ENCODE data around the gene CRYGC. TPM values are rescaled to one million over a fixed set of nuclear protein-coding genes. Genes with fewer than 3 reads are reported as not detected.
"Not testable (repeated sequence)": the region's sequence is repeated elsewhere in the genome, so short reads cannot be mapped to it uniquely, and the experiment has no call there.

The CRYGC gene
- total and polyA plus RNA-seq, 4 donors: not detected

GRCh38 chr2:208103616-208104015 is 26.0 kb downstream of the CRYGC start:
- no peak for TF ChIP-seq CTCF (IDR thresholded peaks at IDR 0.05; ENCODE audit: control extremely low read depth, extremely low read depth)
- H3K36me3 ChIP-seq (ENCODE audit: control insufficient read depth in 4 of 4, insufficient read depth in 4 of 4, low read length in 4 of 4): no peaks in the 10 kb centered on the region
- DNase-seq (no peak), ATAC-seq (ENCODE audit: insufficient read depth, low FRiP score) (no peak)
- no peak overlapping the region for H3K9ac ChIP-seq (ENCODE audit: insufficient read depth in 1 of 2, low read length in 2 of 2)
- H3K4me1 ChIP-seq (ENCODE audit: control insufficient read depth in 5 of 5, insufficient read depth in 5 of 5, low read length in 5 of 5): no peaks in the 10 kb centered on the region
- H3K4me3 ChIP-seq: no peak overlapping the region
- H3K27ac ChIP-seq (ENCODE audit: low read depth in 1 of 2, low read length in 1 of 2): no peak overlapping the region
- WGBS, 2 donors: 80 to 85% methylated on average over 3 of the region's 3 CpGs
- H3K9me3 ChIP-seq (ENCODE audit: control insufficient read depth in 4 of 4, insufficient read depth in 3 of 4, low read length in 3 of 4): no peaks in the 10 kb centered on the region
- no peaks in the 10 kb centered on the region for H3K27me3 ChIP-seq (ENCODE audit: control insufficient read depth in 3 of 3, insufficient read depth in 3 of 3, low read length in 2 of 3)

DNA sequence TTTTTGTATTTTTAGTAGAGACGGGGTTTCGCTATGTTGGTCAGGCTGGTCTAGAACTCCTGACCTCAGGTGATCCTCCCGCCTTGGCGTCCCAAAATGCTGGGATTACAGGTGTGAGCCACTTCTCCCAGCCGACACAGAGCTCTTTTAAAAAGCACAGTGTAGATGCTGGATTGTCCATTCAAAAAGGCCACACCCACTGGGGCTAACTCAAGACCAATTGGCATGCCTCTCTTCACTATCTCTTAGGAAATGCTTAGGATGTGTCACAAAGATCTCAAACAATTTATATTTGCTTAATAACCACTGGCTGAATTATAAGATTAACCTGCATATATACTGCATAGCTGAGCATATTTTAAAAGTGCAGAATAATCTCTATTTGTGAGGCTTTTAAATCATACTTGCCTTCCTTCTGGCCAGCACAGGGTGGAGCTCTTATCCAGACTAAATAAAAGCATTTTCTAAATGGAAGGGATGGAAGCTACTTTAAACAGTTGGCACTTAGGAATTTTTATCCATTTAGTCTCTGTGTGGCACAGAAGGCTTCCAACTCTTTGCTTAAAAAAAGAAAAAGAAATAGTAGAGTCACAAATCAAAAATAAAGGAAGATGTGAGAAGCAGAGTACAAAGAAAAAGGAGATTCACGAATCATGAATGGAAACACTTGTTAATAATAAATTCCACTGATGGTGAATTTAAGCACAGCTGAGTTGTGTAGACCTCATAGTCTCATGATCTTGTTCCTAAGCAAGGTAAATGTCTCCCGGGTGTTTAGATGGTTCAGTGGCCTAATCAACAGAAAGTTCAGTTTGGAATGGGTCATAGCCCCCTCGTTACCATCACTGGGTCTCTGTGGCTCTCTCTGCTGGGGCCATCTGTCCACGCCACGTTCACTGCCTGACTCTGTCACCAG is 27.7 kb downstream of the CRYGC start:
- ATAC-seq (ENCODE audit: insufficient read depth, low FRiP score): no peak

GRCh38 chr2:208099682-208100470 is 29.8 kb downstream of the CRYGC start:
- no peak for DNase-seq
- Histone ChIP-seq H3K27ac (ENCODE audit: low read depth in 1 of 2, low read length in 1 of 2) (no peak overlapping the region), H3K4me3 (no peak overlapping the region), H3K9me3 (ENCODE audit: control insufficient read depth in 4 of 4, insufficient read depth in 3 of 4, low read length in 3 of 4) (no peaks in the 10 kb centered on the region), H3K4me1 (ENCODE audit: control insufficient read depth in 5 of 5, insufficient read depth in 5 of 5, low read length in 5 of 5) (peaks cover 0 to 4% (median 0%) of the 10 kb centered on the region in 5 donors), H3K9ac (ENCODE audit: insufficient read depth in 1 of 2, low read length in 2 of 2) (no peak overlapping the region), H3K36me3 (ENCODE audit: control insufficient read depth in 4 of 4, insufficient read depth in 4 of 4, low read length in 4 of 4) (no peaks in the 10 kb centered on the region), H3K27me3 (ENCODE audit: control insufficient read depth in 3 of 3, insufficient read depth in 3 of 3, low read length in 2 of 3) (no peaks in the 10 kb centered on the region)
- WGBS, 2 donors: 66 to 67% methylated on average over 13 of the region's 13 CpGs
- no peak for TF ChIP-seq CTCF (IDR thresholded peaks at IDR 0.05; ENCODE audit: control extremely low read depth, extremely low read depth)
- ATAC-seq (ENCODE audit: insufficient read depth, low FRiP score): no peak

More for the DNA sequence above, 27.7 kb downstream of the CRYGC start:
- Histone ChIP-seq H3K36me3 (ENCODE audit: control insufficient read depth in 4 of 4, insufficient read depth in 4 of 4, low read length in 4 of 4) (no peaks in the 10 kb centered on the region), H3K27me3 (ENCODE audit: control insufficient read depth in 3 of 3, insufficient read depth in 3 of 3, low read length in 2 of 3) (no peaks in the 10 kb centered on the region), H3K4me3 (no peak overlapping the region), H3K4me1 (ENCODE audit: control insufficient read depth in 5 of 5, insufficient read depth in 5 of 5, low read length in 5 of 5) (peaks cover 0 to 3% (median 0%) of the 10 kb centered on the region in 5 donors), H3K27ac (ENCODE audit: low read depth in 1 of 2, low read length in 1 of 2) (no peak overlapping the region), H3K9me3 (ENCODE audit: control insufficient read depth in 4 of 4, insufficient read depth in 3 of 4, low read length in 3 of 4) (no peaks in the 10 kb centered on the region), H3K9ac (ENCODE audit: insufficient read depth in 1 of 2, low read length in 2 of 2) (no peak overlapping the region)
- TF ChIP-seq CTCF (IDR thresholded peaks at IDR 0.05; ENCODE audit: control extremely low read depth, extremely low read depth): no peak
- peak in 2 of 3 donors; percentile 29 to 43 for DNase-seq
- WGBS, 2 donors: 44 to 49% methylated on average over 10 of the region's 10 CpGs

DNA sequence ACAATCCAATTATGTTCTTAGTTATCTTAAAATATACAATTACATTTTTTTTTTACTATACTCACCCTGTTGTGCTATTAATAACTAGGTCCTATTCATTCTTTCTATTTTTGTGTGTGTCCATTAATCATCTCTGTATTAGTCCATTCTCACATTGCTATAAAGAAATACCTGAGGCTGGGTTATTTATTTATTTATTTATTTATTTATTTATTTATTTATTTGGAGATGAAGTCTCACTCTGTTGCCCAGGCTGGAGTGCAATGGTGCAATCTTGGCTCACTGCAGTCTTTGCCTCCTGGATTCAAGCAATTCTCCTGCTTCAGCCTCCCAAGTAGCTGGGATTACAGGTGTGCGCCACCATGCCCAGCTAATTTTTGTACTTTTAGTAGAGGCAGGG is 30.9 kb downstream of the CRYGC start:
- H3K9me3 ChIP-seq (ENCODE audit: control insufficient read depth in 4 of 4, insufficient read depth in 3 of 4, low read length in 3 of 4); DNase-seq; H3K36me3 ChIP-seq (ENCODE audit: control insufficient read depth in 4 of 4, insufficient read depth in 4 of 4, low read length in 4 of 4); ATAC-seq (ENCODE audit: insufficient read depth, low FRiP score); H3K9ac ChIP-seq (ENCODE audit: insufficient read depth in 1 of 2, low read length in 2 of 2); H3K4me3 ChIP-seq; H3K4me1 ChIP-seq (ENCODE audit: control insufficient read depth in 5 of 5, insufficient read depth in 5 of 5, low read length in 5 of 5); H3K27ac ChIP-seq (ENCODE audit: low read depth in 1 of 2, low read length in 1 of 2); H3K27me3 ChIP-seq (ENCODE audit: control insufficient read depth in 3 of 3, insufficient read depth in 3 of 3, low read length in 2 of 3): not testable (repeated sequence)
- 94 to 95% methylated on average over 1 of the region's 1 CpG for WGBS, 2 donors

Data from lung (tissue), 12 donors.